Neuronal stem cell (in vitro differentiated cells): ENCODE data around the gene RS1.

Experiments
- DNase-seq: peaks from one replicate; pipeline ENCODE4 v3.0.0-alpha.2; 2013; ENCODE audit warnings: low spot score
- H2AFZ ChIP-seq: one replicate; pipeline ENCODE4 v1.6.1; 2013; ENCODE audit warnings: mild to moderate bottlenecking, low read length, inconsistent platforms
- H2AK5ac ChIP-seq: 2 replicates; pipeline ENCODE4 v1.6.1; 2013; ENCODE audit warnings: low read depth, mild to moderate bottlenecking, inconsistent platforms, low read length, moderate library complexity, mixed read lengths
- H2BK120ac ChIP-seq: 2 replicates; pipeline ENCODE4 v1.6.1; 2013; ENCODE audit warnings: low read depth, mild to moderate bottlenecking, inconsistent platforms, low read length, moderate library complexity, mixed read lengths
- H2BK12ac ChIP-seq: one replicate; pipeline ENCODE4 v1.6.1; 2013; ENCODE audit warnings: low read length, inconsistent platforms
- H2BK15ac ChIP-seq: 2 replicates; pipeline ENCODE4 v1.6.1; 2013; ENCODE audit warnings: mild to moderate bottlenecking, low read length, inconsistent platforms, mixed read lengths
- H2BK5ac ChIP-seq: one replicate; pipeline ENCODE4 v1.6.1; 2013; ENCODE audit warnings: inconsistent platforms, mild to moderate bottlenecking, low read length, moderate library complexity
- H3K14ac ChIP-seq: one replicate; pipeline ENCODE4 v1.6.1; 2013; ENCODE audit warnings: low read length, inconsistent platforms
- H3K18ac ChIP-seq: 2 replicates; pipeline ENCODE4 v1.6.1; 2013; ENCODE audit warnings: low read length, inconsistent platforms
- H3K23ac ChIP-seq: 2 replicates; pipeline ENCODE4 v1.6.1; 2013; ENCODE audit warnings: low read depth, mild to moderate bottlenecking, mixed read lengths, low read length, inconsistent platforms; ENCODE audit not compliant: poor library complexity
- H3K27ac ChIP-seq: replicated peaks from 3 replicates; pipeline ENCODE4 v1.5.1; 2013; ENCODE audit warnings: low read length, inconsistent platforms
- H3K27me3 ChIP-seq, 3 experiments: 2 replicates each; pipeline ENCODE4 v1.6.1; 2013; ENCODE audit warnings: low read length in 3 of 3, mild to moderate bottlenecking in 2 of 3, inconsistent platforms in 1 of 3, low read depth in 1 of 3, mixed read lengths in 1 of 3, moderate library complexity in 1 of 3; ENCODE audit not compliant: control insufficient read depth in 3 of 3, insufficient read depth in 3 of 3
- H3K36me3 ChIP-seq, 2 donors: replicated peaks in 1 of 2; 2 replicates each; pipeline ENCODE4 v1.6.1; 2013; ENCODE audit warnings: low read length in 2 of 2; ENCODE audit not compliant: control insufficient read depth in 2 of 2, insufficient read depth in 2 of 2
- H3K4ac ChIP-seq: 2 replicates; pipeline ENCODE4 v1.6.1; 2013; ENCODE audit warnings: inconsistent platforms, mild to moderate bottlenecking, low read length, moderate library complexity
- H3K4me1 ChIP-seq, 2 donors: 1 replicate in 1 of 2; 2 replicates in 1 of 2; pipeline ENCODE4 v1.6.1; 2013; ENCODE audit warnings: low read length in 2 of 2, low read depth in 1 of 2; ENCODE audit not compliant: control insufficient read depth in 2 of 2, insufficient read depth in 1 of 2
- H3K4me2 ChIP-seq: one replicate; pipeline ENCODE4 v1.6.1; 2013; ENCODE audit warnings: mild to moderate bottlenecking, low read length, inconsistent platforms; ENCODE audit not compliant: insufficient read depth, poor library complexity, severe bottlenecking
- H3K4me3 ChIP-seq, 2 donors: 2 replicates each; pipeline ENCODE4 v1.5.1; 2013; ENCODE audit warnings: low read length in 2 of 2, mild to moderate bottlenecking in 2 of 2, inconsistent platforms in 1 of 2, moderate library complexity in 1 of 2
- H3K79me1 ChIP-seq: one replicate; pipeline ENCODE4 v1.6.1; 2013; ENCODE audit warnings: low read depth, mild to moderate bottlenecking, inconsistent platforms, low read length, moderate library complexity
- H3K9ac ChIP-seq: one replicate; pipeline ENCODE4 v1.6.1; 2013; ENCODE audit warnings: mild to moderate bottlenecking, low read depth, low read length, inconsistent platforms; ENCODE audit not compliant: poor library complexity
- H3K9me3 ChIP-seq, 2 donors: replicated peaks in 1 of 2; 2 replicates each; pipeline versions ENCODE3 to v1.6.1; 2013; ENCODE audit warnings: low read length in 2 of 2, mild to moderate bottlenecking in 2 of 2, inconsistent platforms in 1 of 2, low read depth in 1 of 2, mixed read lengths in 1 of 2, moderate library complexity in 1 of 2; ENCODE audit not compliant: control insufficient read depth in 2 of 2, insufficient read depth in 1 of 2
- H4K8ac ChIP-seq: one replicate; pipeline ENCODE4 v1.6.1; 2013; ENCODE audit warnings: low read depth, mild to moderate bottlenecking, inconsistent platforms, low read length, moderate library complexity
- H4K91ac ChIP-seq: one replicate; pipeline ENCODE4 v1.6.1; 2013; ENCODE audit warnings: low read length, low read depth, mild to moderate bottlenecking, inconsistent platforms; ENCODE audit not compliant: poor library complexity
- WGBS, 2 donors: extraction: QIAGEN DNeasy Blood & Tissue Kit; methylation state at CpG; one replicate each; pipeline ENCODE4 v1.1.7; 2013; ENCODE audit warnings: missing lambda C conversion rate in 2 of 2, mixed read lengths in 1 of 2; ENCODE audit not compliant: insufficient read length in 2 of 2, insufficient replicate concordance in 1 of 2; ENCODE audit errors: extremely low coverage in 2 of 2; 5-methylcytosine and 5-hydroxymethylcytosine counted together

Gene RS1

DNA sequence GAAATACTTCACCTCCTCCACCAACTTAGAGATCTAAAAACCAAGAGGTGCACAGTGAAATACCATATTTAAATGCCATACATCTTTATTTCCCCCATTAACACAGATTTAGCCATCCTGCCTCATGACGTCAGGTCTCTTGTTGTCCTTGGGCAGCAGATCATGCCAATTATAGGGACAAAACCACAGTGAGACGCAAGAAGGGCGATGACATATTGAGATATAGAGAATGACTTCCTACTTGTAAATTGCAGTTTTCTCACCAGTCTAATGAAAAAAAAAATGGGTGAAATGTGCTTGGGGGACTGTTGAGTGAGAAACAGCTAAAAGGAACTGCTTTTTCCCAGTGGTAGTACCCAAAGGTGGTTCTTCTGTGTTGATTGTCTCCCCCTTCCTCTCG is 24.3 kb downstream of the RS1 start:
- Histone ChIP-seq H3K27me3 (no peaks in the 10 kb centered on the region), H2BK120ac (no peak overlapping the region), H3K27ac (no peak overlapping the region), H2AK5ac (no peak overlapping the region), H2BK5ac (no peak overlapping the region), H3K4me3 (no peak overlapping the region), H3K18ac (no peak overlapping the region), H3K9me3 (no peaks in the 10 kb centered on the region), H3K23ac (no peak overlapping the region), H2BK15ac (no peak overlapping the region), H3K4me1 (peaks cover 0 to 7% of the 10 kb centered on the region in 2 donors), H2BK12ac (no peak overlapping the region), H4K91ac (no peak overlapping the region), H3K36me3 (no peaks in the 10 kb centered on the region), H3K4ac (no peak overlapping the region), H2AFZ (no peak overlapping the region), H3K9ac (no peak overlapping the region), H3K79me1 (no peaks in the 10 kb centered on the region), H4K8ac (no peak overlapping the region), H3K4me2 (no peak overlapping the region), H3K14ac (no peak overlapping the region)
- WGBS, 2 donors = no CpG with 5 or more reads among the region's 4 CpGs
- no peak for DNase-seq

DNA sequence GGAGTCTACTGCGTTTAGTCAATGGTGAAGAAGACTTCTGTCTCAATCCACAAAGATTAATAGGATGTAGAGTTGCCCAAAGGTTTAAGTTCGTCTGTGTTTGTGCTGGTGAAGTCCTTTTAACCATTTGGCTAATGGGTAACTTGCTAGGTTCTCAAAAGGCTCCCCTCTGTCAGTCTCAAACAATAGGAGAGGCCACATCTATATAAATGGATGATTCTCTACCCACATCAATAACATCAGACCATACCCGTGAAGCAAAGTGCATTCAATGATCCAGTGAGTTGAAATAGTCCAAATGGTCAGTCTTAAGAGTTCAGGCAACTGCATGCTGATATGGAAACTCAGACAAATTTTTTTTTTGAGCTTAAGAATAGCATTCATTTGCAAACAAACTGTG is 28.1 kb downstream of the RS1 start:
- H3K18ac ChIP-seq = no peak overlapping the region

DNA sequence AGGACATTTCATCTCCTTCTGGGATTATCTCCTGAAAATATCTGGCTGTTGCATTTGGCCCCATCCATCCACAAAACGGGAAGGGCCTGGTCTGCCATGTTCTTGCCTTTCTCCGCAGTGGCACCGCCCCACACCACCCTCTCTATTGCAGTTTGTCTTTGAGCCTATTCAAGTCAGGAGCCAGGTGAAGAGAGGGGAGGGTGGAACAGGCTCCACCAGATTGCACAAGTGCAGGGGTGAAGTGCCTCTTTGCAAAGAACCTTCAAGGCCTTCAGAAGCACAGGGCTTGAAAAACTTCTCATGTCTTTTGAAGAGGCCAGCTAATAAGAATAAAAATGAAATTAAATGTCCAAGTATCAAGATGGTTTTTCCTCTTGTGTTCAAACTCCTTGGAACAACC is 28.7 kb downstream of the RS1 start:
- H3K36me3 ChIP-seq = no peaks in the 10 kb centered on the region
- H2BK5ac ChIP-seq = no peak overlapping the region
- no peaks in the 10 kb centered on the region for H3K27me3 ChIP-seq
- H3K4ac ChIP-seq = no peak overlapping the region
- H3K4me2 ChIP-seq = no peak overlapping the region
- H2AK5ac ChIP-seq = no peak overlapping the region
- H3K9ac ChIP-seq = no peak overlapping the region
- no peak overlapping the region for H3K18ac ChIP-seq
- no peak overlapping the region for H4K8ac ChIP-seq
- H3K14ac ChIP-seq = no peak overlapping the region
- no peaks in the 10 kb centered on the region for H3K79me1 ChIP-seq
- H3K9me3 ChIP-seq = no peaks in the 10 kb centered on the region
- no peak overlapping the region for H2BK120ac ChIP-seq
- H3K27ac ChIP-seq = no peak overlapping the region
- no peak overlapping the region for H3K4me3 ChIP-seq
- no peak overlapping the region for H2BK15ac ChIP-seq
- no peak overlapping the region for H2BK12ac ChIP-seq
- no peak overlapping the region for H4K91ac ChIP-seq
- no peak for DNase-seq
- H3K4me1 ChIP-seq = peaks cover 0 to 7% of the 10 kb centered on the region in 2 donors
- H3K23ac ChIP-seq = no peak overlapping the region
- no peak overlapping the region for H2AFZ ChIP-seq
- WGBS, 2 donors = no CpG with 5 or more reads among the region's 3 CpGs

More for the DNA sequence above, 28.1 kb downstream of the RS1 start:
- H4K91ac ChIP-seq = no peak overlapping the region
- H2BK120ac ChIP-seq = no peak overlapping the region
- WGBS, 2 donors = no CpG with 5 or more reads among the region's 3 CpGs
- H3K79me1 ChIP-seq = no peaks in the 10 kb centered on the region
- no peak overlapping the region for H3K27ac ChIP-seq
- no peak overlapping the region for H3K9ac ChIP-seq
- no peaks in the 10 kb centered on the region for H3K36me3 ChIP-seq
- peaks cover 0 to 7% of the 10 kb centered on the region in 2 donors for H3K4me1 ChIP-seq
- no peak overlapping the region for H2AFZ ChIP-seq
- no peak overlapping the region for H4K8ac ChIP-seq
- no peaks in the 10 kb centered on the region for H3K9me3 ChIP-seq
- H3K27me3 ChIP-seq = no peaks in the 10 kb centered on the region
- H3K4me2 ChIP-seq = no peak overlapping the region
- no peak overlapping the region for H3K4me3 ChIP-seq
- H3K4ac ChIP-seq = no peak overlapping the region
- no peak overlapping the region for H3K23ac ChIP-seq
- H2BK12ac ChIP-seq = no peak overlapping the region
- no peak overlapping the region for H3K14ac ChIP-seq
- H2BK5ac ChIP-seq = no peak overlapping the region
- no peak overlapping the region for H2BK15ac ChIP-seq
- no peak overlapping the region for H2AK5ac ChIP-seq
- no peak for DNase-seq

DNA sequence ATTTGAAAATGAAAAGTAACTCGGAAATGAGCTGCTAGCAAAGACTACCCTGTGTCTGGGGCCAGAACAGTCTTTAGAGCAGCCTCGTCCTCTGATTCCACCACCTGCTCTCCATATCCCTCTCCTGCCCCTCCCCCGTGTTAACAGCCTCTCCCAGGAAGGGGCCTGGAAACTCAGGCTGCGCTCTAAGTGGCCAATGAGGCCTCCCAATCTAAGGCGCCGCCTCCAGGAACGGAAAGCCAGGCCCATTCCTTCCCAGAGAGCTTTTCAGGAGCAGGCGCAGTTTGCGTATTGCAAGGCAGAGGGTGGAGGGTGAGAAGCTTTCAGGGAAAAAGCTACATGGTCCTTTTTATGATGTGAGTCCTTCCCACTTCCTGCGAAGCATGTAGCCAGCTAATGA is 31.2 kb downstream of the RS1 start:
- H3K27ac ChIP-seq = no peak overlapping the region
- no peak overlapping the region for H3K18ac ChIP-seq
- H3K79me1 ChIP-seq = no peaks in the 10 kb centered on the region
- no peak overlapping the region for H2BK120ac ChIP-seq
- peak; percentile 11 for DNase-seq
- no peak overlapping the region for H2BK12ac ChIP-seq
- no peak overlapping the region for H3K14ac ChIP-seq
- peaks cover 0 to 4% of the 10 kb centered on the region in 2 donors for H3K4me1 ChIP-seq
- H4K8ac ChIP-seq = no peak overlapping the region
- H3K36me3 ChIP-seq = no peaks in the 10 kb centered on the region
- H2BK15ac ChIP-seq = no peak overlapping the region
- no CpG with 5 or more reads among the region's 10 CpGs for WGBS, 2 donors
- H3K23ac ChIP-seq = no peak overlapping the region
- peak overlapping the region; percentile 55 for H2AFZ ChIP-seq
- no peak overlapping the region for H2BK5ac ChIP-seq
- H3K4me2 ChIP-seq = no peak overlapping the region
- no peak overlapping the region for H2AK5ac ChIP-seq
- H4K91ac ChIP-seq = no peak overlapping the region
- peaks cover 0 to 3% of the 10 kb centered on the region in 2 donors for H3K9me3 ChIP-seq
- H3K27me3 ChIP-seq = no peaks in the 10 kb centered on the region
- no peak overlapping the region for H3K4ac ChIP-seq
- no peak overlapping the region for H3K4me3 ChIP-seq
- H3K9ac ChIP-seq = no peak overlapping the region
